Measurements from ENCODE around the gene HBS1L.

GRCh38 chr6:134995536-134995935 is 59.1 kb downstream of the HBS1L start:
- TF ChIP-seq CTCF (IDR thresholded peaks at IDR 0.05; ENCODE audit: borderline replicate concordance, extremely low read depth, low read length, poor library complexity, severe bottlenecking) (no peak), EZH2 (IDR thresholded peaks at IDR 0.05; ENCODE audit: borderline replicate concordance, low read depth, low read length, severe bottlenecking) (no peak)

Measured in DND-41 (cell line).